Measurements from ENCODE around the gene SLC2A14.
"Not testable (repeated sequence)": the region's sequence is repeated elsewhere in the genome, so short reads cannot be mapped to it uniquely, and the experiment has no call there.

The SLC2A14 gene

DNA sequence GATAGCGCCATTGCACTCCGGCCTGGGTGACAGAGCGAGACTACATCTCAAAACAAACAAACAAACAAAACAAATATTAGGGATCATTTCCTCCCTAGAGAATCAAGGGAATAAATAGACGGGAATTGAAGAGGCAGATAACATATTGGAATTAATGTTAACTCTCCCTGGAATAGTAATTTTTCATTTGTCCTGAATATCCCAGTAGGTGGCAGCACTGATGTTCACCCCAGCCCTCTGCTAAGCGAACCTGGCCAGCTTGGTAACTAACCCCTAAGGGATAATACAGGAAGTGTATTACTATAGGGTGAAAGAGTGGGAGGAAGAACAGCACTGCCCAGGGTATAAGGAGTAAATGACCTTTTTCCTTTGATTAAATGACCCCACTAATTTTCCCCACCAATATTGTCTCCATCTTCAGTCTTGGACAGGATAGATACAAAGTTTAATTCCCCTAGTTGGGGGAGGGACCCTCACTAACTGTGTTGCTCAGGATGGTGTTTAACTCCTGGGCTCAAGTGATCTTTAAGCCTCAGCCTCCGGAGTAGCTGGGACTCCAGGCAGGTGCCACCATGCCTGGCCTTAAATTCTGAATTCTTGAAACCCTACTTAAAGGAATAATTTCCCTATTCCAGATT, 40.5 kb downstream of the SLC2A14 start:
- no peak for DNase-seq

DNA sequence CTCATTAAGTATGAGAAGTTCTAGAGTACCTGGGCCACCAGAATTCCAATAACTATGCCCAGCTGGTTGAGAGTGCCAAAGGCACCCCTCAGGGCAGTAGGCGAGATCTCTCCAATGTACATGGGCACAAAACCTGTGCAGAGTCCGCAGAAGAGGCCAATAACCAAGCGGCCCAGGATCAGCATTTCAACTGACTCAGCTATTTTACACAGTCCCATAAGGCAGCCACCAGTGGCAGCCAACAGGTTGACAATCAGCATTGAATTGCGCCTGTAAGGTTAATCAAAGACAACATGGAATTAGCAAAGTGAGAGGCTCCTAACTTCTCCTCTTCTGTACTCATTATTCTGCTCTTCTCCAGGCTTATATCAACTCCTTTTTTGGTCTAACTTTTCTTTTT, 43.0 kb downstream of the SLC2A14 start:
- DNase-seq, result not testable (repeated sequence)

- DNase-seq, result not testable (repeated sequence)
These were observed 47.0 kb downstream of the SLC2A14 start for GRCh38 chr12:7825754-7826153.

- DNase-seq, result no peak
These were observed 65.7 kb downstream of the SLC2A14 start for GRCh38 chr12:7806863-7807487.

DNA sequence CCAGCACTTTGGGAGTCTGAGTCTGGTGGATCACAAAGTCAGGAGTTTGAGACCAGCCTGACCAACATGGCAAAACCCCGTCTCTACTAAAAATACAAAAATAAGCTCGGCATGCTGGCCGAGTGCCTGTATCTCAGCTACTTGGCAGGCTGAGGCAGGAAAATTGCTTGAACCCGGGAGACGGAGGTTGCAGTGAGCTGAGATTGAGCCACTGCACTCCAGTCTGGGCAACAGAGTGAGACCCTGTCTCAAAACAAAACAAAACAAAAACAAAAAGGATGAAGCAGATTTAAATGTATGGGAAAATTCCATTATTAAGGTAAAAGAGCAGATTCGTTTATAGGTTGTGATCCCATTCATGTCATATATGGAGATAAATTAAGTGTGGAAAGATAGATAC, 66.4 kb downstream of the SLC2A14 start:
- DNase-seq, result not testable (repeated sequence)

GRCh38 chr12:7801460-7801859, 71.3 kb downstream of the SLC2A14 start:
- DNase-seq, result no peak

DNA sequence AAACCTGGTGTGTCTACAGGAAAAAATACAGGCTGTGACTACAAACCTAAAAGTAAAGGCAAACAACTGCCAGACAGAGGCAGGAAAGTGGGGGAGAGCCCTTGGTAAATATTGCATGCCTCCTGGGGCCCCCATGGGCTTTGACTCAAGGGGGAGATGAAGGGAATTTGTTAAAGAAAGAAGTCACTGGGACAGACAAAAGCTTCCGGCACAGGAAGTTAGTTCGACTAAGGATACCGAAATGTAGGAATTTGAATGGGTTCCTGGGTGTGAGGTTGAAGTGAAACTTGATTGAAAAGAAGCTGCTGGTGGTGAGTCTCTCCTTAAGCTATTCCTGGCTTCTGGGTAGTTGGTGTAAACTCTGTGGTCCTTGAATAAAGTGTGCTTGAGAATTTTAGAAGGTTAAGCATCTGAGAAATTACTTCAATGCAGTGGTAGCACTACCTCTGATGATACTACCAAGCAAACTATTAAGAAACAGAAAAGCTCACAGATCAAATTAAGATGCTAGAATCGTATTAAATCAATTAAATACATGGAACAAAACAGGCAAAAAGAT, 73.9 kb downstream of the SLC2A14 start:
- not testable (repeated sequence) for DNase-seq

DNA sequence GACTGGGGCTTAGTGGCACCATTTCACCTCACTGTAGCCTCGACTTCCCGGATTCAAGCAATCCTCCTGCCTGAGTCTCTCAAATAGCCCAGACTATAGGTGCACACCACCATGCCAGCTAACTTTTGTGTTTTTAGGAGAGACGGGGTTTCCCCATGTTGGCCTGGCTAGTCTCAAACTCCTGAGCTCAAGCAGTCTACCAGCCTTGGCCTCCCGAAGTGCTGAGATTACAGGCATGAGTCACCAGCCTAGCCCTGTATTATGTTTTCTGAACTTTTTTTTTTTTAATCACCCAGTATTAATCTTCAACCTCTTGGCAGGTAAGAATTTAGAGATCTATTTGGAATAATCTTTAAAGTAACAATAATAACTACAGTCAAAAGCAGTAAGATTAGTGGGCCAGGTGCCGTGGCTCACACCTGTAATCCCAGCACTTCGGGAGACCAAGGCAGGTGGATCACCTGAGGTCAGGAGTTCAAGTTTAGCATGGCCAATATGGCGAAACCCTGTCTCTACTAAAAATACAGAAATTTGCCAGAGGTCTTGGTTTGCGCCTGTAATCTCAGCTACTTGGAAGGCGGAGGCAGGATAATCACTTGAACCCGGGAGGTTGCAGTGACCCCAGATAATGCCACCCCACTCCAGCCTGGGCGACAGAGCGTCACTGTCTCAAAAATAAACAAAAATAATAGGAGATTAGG, 74.9 kb downstream of the SLC2A14 start:
- DNase-seq, result no peak

DNA sequence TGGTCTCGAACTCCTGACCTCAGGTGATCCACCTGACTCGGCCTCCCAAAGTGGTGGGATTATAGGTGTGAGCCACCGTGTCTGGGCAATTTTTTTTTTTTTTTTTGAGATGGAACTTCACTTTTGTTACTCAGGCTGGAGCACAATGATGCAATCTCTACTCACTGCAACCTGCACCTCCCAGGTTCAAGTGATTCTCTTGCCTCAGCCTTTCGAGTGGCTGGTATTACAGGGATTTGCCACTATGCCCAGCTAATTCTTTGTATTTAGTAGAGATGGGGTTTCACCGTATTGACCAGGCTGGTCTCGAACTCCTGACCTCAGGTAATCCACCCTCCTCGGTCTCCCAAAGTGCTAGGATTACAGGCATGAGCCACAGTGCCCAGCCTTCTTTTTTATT, 75.4 kb downstream of the SLC2A14 start:
- DNase-seq, result not testable (repeated sequence)

DNA sequence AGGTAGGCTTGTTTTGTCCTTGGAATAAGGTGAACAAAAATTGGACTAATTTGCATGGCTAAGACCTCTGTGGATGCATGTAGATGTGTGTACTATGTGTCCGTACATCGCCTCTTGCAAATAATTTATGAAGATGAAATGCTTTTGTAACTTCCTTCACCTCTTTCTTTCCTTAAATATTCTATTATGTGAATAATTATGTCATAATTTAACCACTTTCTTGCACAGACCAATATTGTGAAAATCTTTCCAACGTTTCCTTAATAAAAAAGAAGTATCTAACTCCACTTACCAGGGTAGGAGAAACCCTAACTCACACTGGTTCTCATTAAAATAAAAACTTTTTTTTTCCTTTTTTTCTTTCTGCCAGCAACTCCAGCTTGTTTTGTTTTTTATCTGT, 79.5 kb downstream of the SLC2A14 start:
- DNase-seq, result no peak

GRCh38 chr12:7788884-7789528, 83.7 kb downstream of the SLC2A14 start, which contains the start of gene NANOG:
NANOG (plus strand) TSS chr12:7789402; CDS start chr12:7789615, 213 bp downstream.
- DNase-seq, result not testable (repeated sequence)

DNA sequence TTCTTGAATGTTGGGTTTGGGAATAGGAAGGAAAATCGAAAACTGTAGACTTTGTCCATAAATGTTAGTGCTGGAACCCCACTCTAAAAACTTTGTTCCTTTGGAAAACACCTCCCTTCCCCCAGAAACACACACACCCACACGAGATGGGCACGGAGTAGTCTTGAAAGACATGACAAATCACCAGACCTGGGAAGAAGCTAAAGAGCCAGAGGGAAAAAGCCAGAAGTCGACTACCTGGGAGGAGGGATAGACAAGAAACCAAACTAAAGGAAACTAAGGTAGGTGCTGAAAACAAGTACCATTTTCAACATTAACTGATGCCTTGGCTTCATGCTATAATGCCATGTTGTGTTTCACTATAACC, 84.4 kb downstream of the SLC2A14 start:
- no peak for DNase-seq

- DNase-seq, result no peak
These were observed 85.0 kb downstream of the SLC2A14 start for GRCh38 chr12:7787574-7788293.

DNA sequence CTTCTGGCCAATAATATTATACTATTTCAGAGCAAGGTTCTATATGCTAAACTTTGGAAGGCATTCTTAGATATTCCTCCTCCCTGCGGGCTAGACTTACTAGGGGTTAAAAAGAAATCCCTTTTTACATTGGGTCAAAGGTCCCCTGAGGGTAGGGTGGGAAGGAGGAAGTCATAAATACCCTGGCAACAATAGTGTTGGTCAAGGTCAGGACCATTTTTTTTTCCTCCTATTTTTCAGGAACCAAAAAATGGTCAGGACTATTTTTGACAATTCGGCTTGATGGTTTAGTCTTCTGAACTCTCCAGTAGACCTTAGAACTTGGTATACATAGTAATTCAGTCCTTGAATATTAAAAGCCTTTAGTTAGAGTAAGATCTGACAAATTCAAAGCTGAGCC, 88.0 kb downstream of the SLC2A14 start:
- no peak for DNase-seq

DNA sequence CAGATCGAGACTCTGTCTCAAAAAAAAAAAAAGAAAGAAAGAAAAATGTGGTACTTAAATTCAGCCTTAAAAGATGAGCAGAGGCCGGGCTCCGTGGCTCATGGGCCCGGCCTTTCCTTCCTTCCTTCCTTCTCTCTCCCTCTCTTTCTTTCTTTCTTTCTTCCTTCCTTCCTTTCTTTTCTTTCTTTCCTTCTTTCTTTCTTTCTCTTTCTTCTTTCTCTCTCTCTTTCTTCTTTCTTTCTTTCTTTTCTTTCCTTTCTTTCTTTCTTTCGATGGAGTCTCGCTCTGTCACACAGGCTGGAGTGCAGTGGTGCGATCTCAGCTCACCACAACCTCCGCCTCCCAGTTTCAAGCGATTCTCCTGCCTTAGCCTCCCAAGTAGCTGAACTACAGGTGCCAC, 89.3 kb downstream of the SLC2A14 start:
- not testable (repeated sequence) for DNase-seq

DNA sequence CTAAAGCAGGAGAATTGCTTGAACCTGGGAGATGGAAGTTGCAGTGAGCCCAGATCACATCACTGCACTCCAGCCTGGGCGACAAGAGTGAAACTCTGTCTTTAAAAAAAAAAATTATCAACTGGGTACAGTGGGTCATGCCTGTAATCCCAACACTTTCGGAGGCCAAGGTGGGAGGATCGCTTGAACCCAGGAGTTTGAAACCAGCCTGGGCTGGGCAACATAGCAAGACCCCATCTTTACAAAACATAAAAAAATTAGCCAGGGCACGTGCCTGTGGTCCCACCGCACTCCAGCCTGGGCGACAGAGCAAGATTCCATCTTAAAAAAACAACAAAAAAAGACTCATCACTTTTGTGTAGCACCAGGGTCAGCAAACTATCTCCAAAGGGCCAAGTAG, 90.7 kb downstream of the SLC2A14 start:
- DNase-seq, result no peak

DNA sequence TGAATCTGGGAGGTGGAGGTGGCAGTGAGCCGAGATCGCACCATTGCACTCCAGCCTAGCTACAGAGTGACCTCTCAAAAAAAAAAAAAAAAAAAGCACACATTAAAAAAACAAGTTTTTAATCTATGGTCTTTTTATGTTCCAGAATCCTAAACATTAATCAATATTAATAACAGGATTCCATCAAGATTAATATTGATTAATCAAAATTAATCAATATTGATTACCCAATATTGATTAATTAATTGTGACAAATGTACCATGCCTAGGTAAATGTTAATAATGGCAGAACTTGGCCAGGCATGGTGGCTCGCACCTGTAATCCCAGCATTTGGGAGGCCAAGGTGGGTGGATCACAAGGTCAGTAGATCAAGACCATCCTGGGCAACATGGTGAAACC, 91.4 kb downstream of the SLC2A14 start:
- DNase-seq, result no peak

DNA sequence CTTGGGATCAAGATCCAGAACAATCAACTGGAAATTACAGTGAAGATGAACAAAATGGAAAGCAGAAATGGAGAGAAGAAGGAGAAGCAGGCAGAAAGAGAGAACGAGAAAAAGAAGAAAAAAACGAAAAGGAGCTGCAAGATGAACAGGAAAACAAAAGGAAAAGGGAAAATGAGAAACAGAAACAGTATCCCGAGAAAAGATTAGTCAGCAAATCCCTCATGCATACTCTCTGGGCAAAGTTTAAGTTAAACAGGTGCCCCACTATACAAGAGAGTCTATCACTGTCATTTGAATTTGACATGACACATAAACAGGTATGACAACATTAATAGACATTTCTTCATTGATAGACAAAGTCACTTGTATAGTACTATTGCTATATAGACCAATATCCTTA, 102.7 kb downstream of the SLC2A14 start:
- no peak for DNase-seq
